ENCODE measurements around the gene AMN. TPM values are rescaled to one million over a fixed set of nuclear protein-coding genes. Genes with fewer than 3 reads are reported as not detected.
"Not testable (repeated sequence)": the region's sequence is repeated elsewhere in the genome, so short reads cannot be mapped to it uniquely, and the experiment has no call there.

The AMN gene
- total RNA-seq, 1 donor from 2014 or later = not detected

GRCh38 chr14:102892651-102893050 is 29.8 kb upstream of the AMN start:
- no peak for DNase-seq (ENCODE audit: low spot score)
- Mint-ChIP-seq H3K36me3 (ENCODE audit: low read depth, unreplicated experiment) (no peaks in the 10 kb centered on the region), H3K27me3 (ENCODE audit: unreplicated experiment) (peaks cover 1% of the 10 kb centered on the region), H3K27ac (ENCODE audit: unreplicated experiment) (no peak overlapping the region), H3K9me3 (ENCODE audit: unreplicated experiment) (no peaks in the 10 kb centered on the region), H3K4me1 (ENCODE audit: unreplicated experiment) (no peaks in the 10 kb centered on the region), H3K4me3 (ENCODE audit: unreplicated experiment) (no peak overlapping the region)
- TF ChIP-seq, protein P1, sequence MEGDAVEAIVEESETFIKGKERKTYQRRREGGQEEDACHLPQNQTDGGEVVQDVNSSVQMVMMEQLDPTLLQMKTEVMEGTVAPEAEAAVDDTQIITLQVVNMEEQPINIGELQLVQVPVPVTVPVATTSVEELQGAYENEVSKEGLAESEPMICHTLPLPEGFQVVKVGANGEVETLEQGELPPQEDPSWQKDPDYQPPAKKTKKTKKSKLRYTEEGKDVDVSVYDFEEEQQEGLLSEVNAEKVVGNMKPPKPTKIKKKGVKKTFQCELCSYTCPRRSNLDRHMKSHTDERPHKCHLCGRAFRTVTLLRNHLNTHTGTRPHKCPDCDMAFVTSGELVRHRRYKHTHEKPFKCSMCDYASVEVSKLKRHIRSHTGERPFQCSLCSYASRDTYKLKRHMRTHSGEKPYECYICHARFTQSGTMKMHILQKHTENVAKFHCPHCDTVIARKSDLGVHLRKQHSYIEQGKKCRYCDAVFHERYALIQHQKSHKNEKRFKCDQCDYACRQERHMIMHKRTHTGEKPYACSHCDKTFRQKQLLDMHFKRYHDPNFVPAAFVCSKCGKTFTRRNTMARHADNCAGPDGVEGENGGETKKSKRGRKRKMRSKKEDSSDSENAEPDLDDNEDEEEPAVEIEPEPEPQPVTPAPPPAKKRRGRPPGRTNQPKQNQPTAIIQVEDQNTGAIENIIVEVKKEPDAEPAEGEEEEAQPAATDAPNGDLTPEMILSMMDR (IDR thresholded peaks at IDR 0.05; ENCODE audit: unreplicated experiment) = no peak

DNA sequence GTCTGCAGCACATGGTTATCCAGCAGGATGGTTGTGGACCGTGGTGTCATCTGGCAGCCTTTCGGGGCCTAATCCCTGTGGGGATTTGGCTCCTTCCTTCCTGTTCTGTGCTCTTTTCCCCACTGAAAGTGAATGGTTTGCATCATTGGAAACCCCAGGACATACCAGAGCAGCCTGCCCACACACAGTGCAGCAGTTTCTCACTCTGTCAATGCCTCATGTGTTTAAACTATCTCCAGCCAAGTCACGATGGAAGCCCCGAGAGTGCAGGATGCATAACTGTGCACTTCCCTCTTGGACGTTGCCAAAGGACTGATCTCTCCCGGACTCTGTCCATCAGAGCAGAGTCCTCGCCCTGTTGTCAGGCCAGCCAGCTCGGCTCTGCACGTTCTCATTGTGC is 29.0 kb upstream of the AMN start:
- H3K36me3 Mint-ChIP-seq (ENCODE audit: low read depth, unreplicated experiment) = peaks cover under 1% of the 10 kb centered on the region

DNA sequence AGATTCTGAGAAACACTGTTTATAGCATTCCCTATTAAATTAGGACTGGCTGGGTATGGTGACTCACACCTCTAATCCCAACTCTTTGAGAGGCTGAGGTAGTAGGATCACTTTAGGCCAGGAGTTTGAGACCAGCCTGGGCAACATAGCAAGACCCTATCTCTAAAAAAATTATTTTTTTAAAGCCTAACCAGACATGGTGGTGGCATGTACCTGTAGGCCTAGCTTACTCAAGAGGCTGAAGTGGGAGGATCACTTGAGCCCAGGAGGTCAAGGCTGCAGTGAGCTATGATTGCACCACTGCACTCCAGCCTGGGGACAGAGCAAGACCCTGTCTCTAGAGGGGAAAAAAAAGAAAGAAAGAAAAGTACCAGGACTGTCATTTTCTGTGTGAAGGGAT is 25.7 kb upstream of the AMN start:
- not testable (repeated sequence) for H3K9me3 Mint-ChIP-seq (ENCODE audit: unreplicated experiment); H3K27me3 Mint-ChIP-seq (ENCODE audit: unreplicated experiment); H3K4me3 Mint-ChIP-seq (ENCODE audit: unreplicated experiment); H3K27ac Mint-ChIP-seq (ENCODE audit: unreplicated experiment); H3K4me1 Mint-ChIP-seq (ENCODE audit: unreplicated experiment); H3K36me3 Mint-ChIP-seq (ENCODE audit: low read depth, unreplicated experiment); DNase-seq (ENCODE audit: low spot score)

More for the DNA sequence above, 29.0 kb upstream of the AMN start:
- Mint-ChIP-seq H3K4me1 (ENCODE audit: unreplicated experiment) (no peaks in the 10 kb centered on the region), H3K4me3 (ENCODE audit: unreplicated experiment) (no peak overlapping the region), H3K27ac (ENCODE audit: unreplicated experiment) (no peak overlapping the region), H3K9me3 (ENCODE audit: unreplicated experiment) (no peaks in the 10 kb centered on the region), H3K27me3 (ENCODE audit: unreplicated experiment) (peaks cover 1% of the 10 kb centered on the region)
- TF ChIP-seq, protein P1 (IDR thresholded peaks at IDR 0.05; ENCODE audit: unreplicated experiment) = no peak
- DNase-seq (ENCODE audit: low spot score) = no peak

DNA sequence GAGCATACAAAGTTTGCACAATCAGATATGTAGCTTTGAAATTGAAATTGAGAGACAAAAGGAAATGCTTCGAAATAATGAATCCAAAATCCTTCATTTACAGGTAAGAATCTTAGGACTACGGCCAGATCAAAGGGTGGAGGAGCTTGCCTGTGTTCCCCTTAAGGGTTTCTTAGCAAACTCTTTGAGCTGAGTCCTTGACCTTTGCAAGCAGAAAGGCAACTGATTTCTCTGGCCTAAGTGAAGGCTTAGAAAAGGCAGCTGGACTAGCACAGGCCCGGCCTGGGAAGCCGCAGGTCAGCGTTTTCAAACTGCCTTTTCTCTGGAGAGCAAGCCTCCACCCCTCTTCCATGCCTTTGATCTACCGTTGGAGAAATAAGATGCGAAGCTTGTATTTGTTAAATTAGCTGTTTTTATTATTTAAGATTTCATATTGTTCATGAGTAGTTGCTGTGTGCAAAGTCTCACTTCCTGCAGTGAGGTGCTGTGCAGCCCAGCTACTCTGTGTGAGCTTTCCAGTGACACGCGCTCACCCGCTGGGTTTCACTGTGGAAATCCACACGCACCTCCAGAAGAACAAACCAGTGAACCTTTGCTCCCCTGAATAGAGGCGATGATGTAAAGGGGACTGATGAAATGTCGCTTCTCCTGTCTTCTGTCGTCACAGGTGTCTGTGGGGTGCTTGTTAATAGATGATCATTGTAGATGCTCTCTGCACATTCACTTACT is 25.0 kb upstream of the AMN start:
- TF ChIP-seq, protein P1 (IDR thresholded peaks at IDR 0.05; ENCODE audit: unreplicated experiment) = no peak
- no peak for DNase-seq (ENCODE audit: low spot score)
- Mint-ChIP-seq H3K27ac (ENCODE audit: unreplicated experiment) (no peak overlapping the region), H3K9me3 (ENCODE audit: unreplicated experiment) (no peaks in the 10 kb centered on the region), H3K4me1 (ENCODE audit: unreplicated experiment) (no peaks in the 10 kb centered on the region), H3K4me3 (ENCODE audit: unreplicated experiment) (no peak overlapping the region), H3K36me3 (ENCODE audit: low read depth, unreplicated experiment) (peaks cover 4% of the 10 kb centered on the region), H3K27me3 (ENCODE audit: unreplicated experiment) (peaks cover 5% of the 10 kb centered on the region)

- H3K4me3 Mint-ChIP-seq (ENCODE audit: unreplicated experiment) = peak overlapping the region; percentile 26
- TF ChIP-seq, protein P1 (IDR thresholded peaks at IDR 0.05; ENCODE audit: unreplicated experiment) = no peak
- H3K27ac Mint-ChIP-seq (ENCODE audit: unreplicated experiment) = no peak overlapping the region
- DNase-seq (ENCODE audit: low spot score) = no peak
- H3K27me3 Mint-ChIP-seq (ENCODE audit: unreplicated experiment) = peaks cover 7% of the 10 kb centered on the region
- peaks cover 4% of the 10 kb centered on the region for H3K36me3 Mint-ChIP-seq (ENCODE audit: low read depth, unreplicated experiment)
- H3K9me3 Mint-ChIP-seq (ENCODE audit: unreplicated experiment) = no peaks in the 10 kb centered on the region
- H3K4me1 Mint-ChIP-seq (ENCODE audit: unreplicated experiment) = no peaks in the 10 kb centered on the region
Observed at GRCh38 chr14:102898298-102898697, 24.2 kb upstream of the AMN start.
